Measurements from ENCODE around the gene LAIR2.

Gene LAIR2

GRCh38 chr19:54502518-54503048 lies at the start of gene LAIR2:
LAIR2 (plus strand) TSS chr19:54502831; CDS start chr19:54502919, 88 bp downstream.
- ATAC-seq, result peak; percentile 37 to 46

GRCh38 chr19:54453921-54454780 lies 48.5 kb upstream of the LAIR2 start:
- ATAC-seq, result no peak

- ATAC-seq, result no peak
Observed at GRCh38 chr19:54454781-54455675, 47.6 kb upstream of the LAIR2 start.

GRCh38 chr19:54455786-54456422 lies 46.7 kb upstream of the LAIR2 start:
- no peak for ATAC-seq

- ATAC-seq, result no peak
Observed at GRCh38 chr19:54456423-54457373, 45.9 kb upstream of the LAIR2 start.

- no peak for ATAC-seq
Observed at GRCh38 chr19:54457773-54458647, 44.6 kb upstream of the LAIR2 start.

GRCh38 chr19:54458648-54459281 lies 43.9 kb upstream of the LAIR2 start:
- no peak for ATAC-seq

GRCh38 chr19:54459282-54460229 lies 43.1 kb upstream of the LAIR2 start:
- ATAC-seq, result no peak

- ATAC-seq, result no peak
Observed at GRCh38 chr19:54460230-54461005, 42.2 kb upstream of the LAIR2 start.

- ATAC-seq, result no peak
Observed at GRCh38 chr19:54461210-54461609, 41.4 kb upstream of the LAIR2 start.

GRCh38 chr19:54461613-54462012 lies 41.0 kb upstream of the LAIR2 start:
- no peak for ATAC-seq

GRCh38 chr19:54462047-54462654 lies 40.5 kb upstream of the LAIR2 start:
- ATAC-seq, result no peak

GRCh38 chr19:54462655-54463530 lies 39.7 kb upstream of the LAIR2 start:
- ATAC-seq, result peak; percentile 20 to 22

GRCh38 chr19:54463531-54464043 lies 39.0 kb upstream of the LAIR2 start, which contains the start of gene LENG9:
LENG9 (minus strand) TSS chr19:54463778; CDS start chr19:54463526, 252 bp downstream.
- ATAC-seq, result peak; percentile 66 to 67

GRCh38 chr19:54464044-54464629 lies 38.5 kb upstream of the LAIR2 start:
- peak; percentile 65 to 67 for ATAC-seq

Data from activated CD4-positive, CD25-positive, alpha-beta regulatory T cell treated with anti-CD3 and anti-CD28 coated beads, Interleukin-2, amount 50 U/mL, for 24 hours (primary cell).